HEK293 (cell line): ENCODE results near the gene NPTXR.

Experiments used
- CTCF ChIA-PET: fragments of 350-600 bp; formaldehyde crosslinking; extraction: SDS; loops from one replicate; lab custom pipeline; 2021; ENCODE audit warnings: antibody characterized with exemption; lab: Yijun Ruan, JAX
- POLR2A ChIA-PET: fragments of 300-600 bp; formaldehyde crosslinking; extraction: SDS; loops from one replicate; lab custom pipeline; 2020; ENCODE audit warnings: antibody characterized with exemption, inconsistent platforms; lab: Yijun Ruan, JAX
- H3K27ac ChIP-seq: fragments of 200-500 bp; sonication (Bioruptor generic); 2 replicates; pipeline ENCODE4 v1.5.1; 2014; ENCODE audit warnings: low read depth, low read length, control low read depth, inconsistent platforms; ENCODE audit errors: extremely low read depth
- H3K36me3 ChIP-seq, 2 experiments: fragments of 200-500 bp in 1 of 2; sonication (Bioruptor generic) in 1 of 2; 1 replicate in 1 of 2; 2 replicates in 1 of 2; pipeline ENCODE4 v1.5.1; 2014 to 2017; ENCODE audit warnings: inconsistent platforms in 2 of 2, low read length in 2 of 2; ENCODE audit not compliant: control insufficient read depth in 2 of 2, insufficient read depth in 1 of 2
- H3K4me1 ChIP-seq: fragments of 200-500 bp; sonication (Bioruptor generic); 2 replicates; pipeline ENCODE4 v1.5.1; 2014; ENCODE audit warnings: mild to moderate bottlenecking, low read length, inconsistent platforms; ENCODE audit not compliant: control insufficient read depth, insufficient read depth
- H3K4me3 ChIP-seq: 2 replicates; pipeline ENCODE4 v1.5.1; 2011; ENCODE audit warnings: low read depth, mild to moderate bottlenecking, control low read depth, low read length, moderate library complexity
- H3K9me3 ChIP-seq: fragments of 200-500 bp; sonication (Bioruptor generic); 2 replicates; pipeline ENCODE4 v1.5.1; 2014; ENCODE audit warnings: low read depth, low read length, inconsistent platforms; ENCODE audit not compliant: control insufficient read depth, insufficient read depth
- FEZF1 ChIP-seq: fragments of 450-650 bp; formaldehyde crosslinking; IDR thresholded peaks from 2 replicates; pipeline ENCODE4 v1.5.1; 2016; ENCODE audit warnings: missing biosample characterization, missing genetic modification characterization
- HOXD13 ChIP-seq: sonication (generic); formaldehyde crosslinking; IDR thresholded peaks from 2 replicates; pipeline ENCODE4 v1.8.0; 2022; ENCODE audit warnings: missing genetic modification reagents, borderline replicate concordance
- MEIS1 ChIP-seq: sonication (generic); formaldehyde crosslinking; IDR thresholded peaks from 2 replicates; pipeline ENCODE4 v1.8.1; 2022; ENCODE audit warnings: missing genetic modification reagents, mild to moderate bottlenecking, borderline replicate concordance
- PBX3 ChIP-seq: sonication (generic); formaldehyde crosslinking; IDR thresholded peaks from 2 replicates; pipeline ENCODE4 v1.8.1; 2022; ENCODE audit warnings: mild to moderate bottlenecking, moderate library complexity, missing genetic modification reagents
- PRDM4 ChIP-seq: fragments of 450-650 bp; formaldehyde crosslinking; IDR thresholded peaks from 2 replicates; pipeline ENCODE4 v1.5.1; 2017; ENCODE audit warnings: missing biosample characterization, missing genetic modification characterization
- ZBTB17 ChIP-seq: fragments of 450-650 bp; formaldehyde crosslinking; IDR thresholded peaks from 2 replicates; pipeline ENCODE4 v1.5.1; 2016; ENCODE audit warnings: missing biosample characterization, missing genetic modification characterization
- ZFP37 ChIP-seq: fragments of 450-650 bp; formaldehyde crosslinking; IDR thresholded peaks from 2 replicates; pipeline ENCODE4 v1.5.1; 2016; ENCODE audit warnings: missing biosample characterization, missing genetic modification characterization
- ZNF121 ChIP-seq: fragments of 450-650 bp; formaldehyde crosslinking; IDR thresholded peaks from 2 replicates; pipeline ENCODE4 v1.5.1; 2016; ENCODE audit warnings: missing biosample characterization, missing genetic modification characterization
- ZNF223 ChIP-seq: fragments of 450-650 bp; formaldehyde crosslinking; IDR thresholded peaks from 2 replicates; pipeline ENCODE4 v1.5.1; 2016; ENCODE audit warnings: missing biosample characterization, missing genetic modification characterization
- ZNF23 ChIP-seq: fragments of 450-650 bp; formaldehyde crosslinking; IDR thresholded peaks from 2 replicates; pipeline ENCODE4 v1.5.1; 2016; ENCODE audit warnings: missing biosample characterization, missing genetic modification characterization, borderline replicate concordance
- ZNF239 ChIP-seq: fragments of 450-650 bp; formaldehyde crosslinking; IDR thresholded peaks from 2 replicates; pipeline ENCODE4 v1.5.1; 2016; ENCODE audit warnings: missing biosample characterization, missing genetic modification characterization
- ZNF248 ChIP-seq: fragments of 450-650 bp; formaldehyde crosslinking; IDR thresholded peaks from 2 replicates; pipeline ENCODE4 v1.5.1; 2017; ENCODE audit warnings: missing biosample characterization, missing genetic modification characterization
- ZNF280C ChIP-seq: fragments of 450-650 bp; formaldehyde crosslinking; IDR thresholded peaks from 2 replicates; pipeline ENCODE4 v1.5.1; 2016; ENCODE audit warnings: missing biosample characterization, missing genetic modification characterization
- ZNF302 ChIP-seq: fragments of 450-650 bp; formaldehyde crosslinking; IDR thresholded peaks from 2 replicates; pipeline ENCODE4 v1.5.1; 2016; ENCODE audit warnings: missing biosample characterization, missing genetic modification characterization, low read depth
- ZNF449 ChIP-seq: fragments of 450-650 bp; formaldehyde crosslinking; IDR thresholded peaks from 2 replicates; pipeline ENCODE4 v1.5.1; 2017; ENCODE audit warnings: missing biosample characterization, mild to moderate bottlenecking, missing genetic modification characterization, moderate library complexity
- ZNF501 ChIP-seq: fragments of 450-650 bp; formaldehyde crosslinking; IDR thresholded peaks from 2 replicates; pipeline ENCODE4 v1.5.1; 2016; ENCODE audit warnings: missing biosample characterization, missing genetic modification characterization
- ZNF529 ChIP-seq: fragments of 450-650 bp; formaldehyde crosslinking; IDR thresholded peaks from 2 replicates; pipeline ENCODE4 v1.5.1; 2017; ENCODE audit warnings: missing genetic modification characterization, missing biosample characterization; ENCODE audit not compliant: insufficient replicate concordance
- ZNF549 ChIP-seq: fragments of 450-650 bp; IDR thresholded peaks from 2 replicates; pipeline ENCODE4 v1.5.1; 2018; ENCODE audit warnings: missing biosample characterization, missing genetic modification characterization, mild to moderate bottlenecking, inconsistent platforms, moderate library complexity
- ZNF654 ChIP-seq: fragments of 450-650 bp; formaldehyde crosslinking; IDR thresholded peaks from 2 replicates; pipeline ENCODE4 v1.5.1; 2016; ENCODE audit warnings: low read depth, missing biosample characterization, missing genetic modification characterization
- ZNF660 ChIP-seq: fragments of 450-650 bp; IDR thresholded peaks from 2 replicates; pipeline ENCODE4 v1.5.1; 2018; ENCODE audit warnings: missing biosample characterization, mild to moderate bottlenecking, missing genetic modification characterization
- ZNF692 ChIP-seq: fragments of 450-650 bp; formaldehyde crosslinking; IDR thresholded peaks from 2 replicates; pipeline ENCODE4 v1.5.1; 2016; ENCODE audit warnings: missing biosample characterization, missing genetic modification characterization
- ZNF701 ChIP-seq: fragments of 450-650 bp; formaldehyde crosslinking; IDR thresholded peaks from 2 replicates; pipeline ENCODE4 v1.5.1; 2016; ENCODE audit warnings: missing biosample characterization, missing genetic modification characterization
- ZNF747 ChIP-seq: fragments of 450-650 bp; formaldehyde crosslinking; IDR thresholded peaks from 2 replicates; pipeline ENCODE4 v1.5.1; 2016; ENCODE audit warnings: missing biosample characterization, missing genetic modification characterization
- ZNF792 ChIP-seq: fragments of 450-650 bp; formaldehyde crosslinking; IDR thresholded peaks from 2 replicates; pipeline ENCODE4 v1.5.1; 2016; ENCODE audit warnings: missing biosample characterization, missing genetic modification characterization

Gene NPTXR

GRCh38 chr22:38788021-38788816 is 55.6 kb downstream of the NPTXR start (continued):
- TF ChIP-seq ZNF449 (tag by site-specific recombination): no peak
- no peak for TF ChIP-seq MEIS1 (CRISPR knock-in tag)
- TF ChIP-seq, all 188 proteins: peak for 4

- CTCF ChIA-PET: interaction anchor here (6.5 kb wide), 1 partner anchor 18 kb away, joined by 43 read pairs; no protein-coding TSS in a partner anchor
- H3K4me1 ChIP-seq: no peaks in the 10 kb centered on the region
- H3K4me3 ChIP-seq: no peak overlapping the region
- POLR2A ChIA-PET: no interaction called here
- H3K9me3 ChIP-seq: no peaks in the 10 kb centered on the region
- peaks cover 0 to 19% of the 10 kb centered on the region in 2 experiments; a peak in 1 of 3 replicates for H3K36me3 ChIP-seq
- no peak for TF ChIP-seq ZNF792
- TF ChIP-seq ZNF701: no peak
- no peak for TF ChIP-seq ZNF239 (tag by site-specific recombination)
- no peak for TF ChIP-seq ZNF223 (tag by site-specific recombination)
- no peak for TF ChIP-seq ZNF121
- TF ChIP-seq PBX3 (CRISPR knock-in tag): no peak
- no peak for TF ChIP-seq ZNF23 (tag by site-specific recombination)
- TF ChIP-seq ZNF660 (tag by site-specific recombination): no peak
- no peak for TF ChIP-seq ZNF549 (tag by site-specific recombination)
- TF ChIP-seq ZNF302 (tag by site-specific recombination): no peak
- no peak for TF ChIP-seq HOXD13
- TF ChIP-seq FEZF1 (tag by site-specific recombination): no peak
- no peak for TF ChIP-seq ZBTB17 (tag by site-specific recombination)
- TF ChIP-seq ZNF692: no peak
- no peak overlapping the region for H3K27ac ChIP-seq
Observed at GRCh38 chr22:38786631-38787030, 57.2 kb downstream of the NPTXR start.

- ChIA-PET CTCF (interaction anchor here (0.7 to 6.5 kb wide), 7 partner anchors 9 to 219 kb away, joined by 3 to 43 read pairs (median 3); no protein-coding TSS in a partner anchor), POLR2A (no interaction called here)
- H3K27ac ChIP-seq: no peak overlapping the region
- no peak overlapping the region for H3K4me3 ChIP-seq
- no peaks in the 10 kb centered on the region for H3K9me3 ChIP-seq
- H3K36me3 ChIP-seq: peaks cover 0 to 24% of the 10 kb centered on the region in 2 experiments; a peak in 1 of 3 replicates
- H3K4me1 ChIP-seq: no peaks in the 10 kb centered on the region
- TF ChIP-seq ZFP37 (no peak), ZNF747 (tag by site-specific recombination) (no peak), ZNF654 (tag by site-specific recombination) (no peak), ZNF280C (tag by site-specific recombination) (no peak), ZNF248 (tag by site-specific recombination) (no peak), PRDM4 (tag by site-specific recombination) (no peak), ZNF501 (tag by site-specific recombination) (no peak), ZNF529 (tag by site-specific recombination) (no peak)
Observed at GRCh38 chr22:38784856-38785255, 59.0 kb downstream of the NPTXR start.
